Upper lobe of left lung (tissue), 4 donors: ENCODE results near the gene ABHD16B.

ENCODE experiments used
- EP300 ChIP-seq, 4 donors: sonication (generic); formaldehyde crosslinking; IDR thresholded peaks; one replicate each; pipeline ENCODE4 v1.5.1; 2017; ENCODE audit warnings: antibody characterized with exemption in 4 of 4, control low read depth in 2 of 4
- POLR2A ChIP-seq, 4 donors: fragments of 450-650 bp; IDR thresholded peaks; one replicate each; pipeline ENCODE4 v1.5.1; 2016 to 2017; ENCODE audit warnings: antibody characterized with exemption in 4 of 4, mild to moderate bottlenecking in 2 of 4
- TF ChIP-seq, protein P1 (sequence below), 6 experiments: fragments of 450-650 bp in 4 of 6; fragments of 200-600 bp in 2 of 6; sonication (generic) in 2 of 6; IDR thresholded peaks; one replicate each; pipeline ENCODE4 v1.5.1; 2016 to 2019; ENCODE audit warnings: antibody characterized with exemption in 6 of 6

DNA sequence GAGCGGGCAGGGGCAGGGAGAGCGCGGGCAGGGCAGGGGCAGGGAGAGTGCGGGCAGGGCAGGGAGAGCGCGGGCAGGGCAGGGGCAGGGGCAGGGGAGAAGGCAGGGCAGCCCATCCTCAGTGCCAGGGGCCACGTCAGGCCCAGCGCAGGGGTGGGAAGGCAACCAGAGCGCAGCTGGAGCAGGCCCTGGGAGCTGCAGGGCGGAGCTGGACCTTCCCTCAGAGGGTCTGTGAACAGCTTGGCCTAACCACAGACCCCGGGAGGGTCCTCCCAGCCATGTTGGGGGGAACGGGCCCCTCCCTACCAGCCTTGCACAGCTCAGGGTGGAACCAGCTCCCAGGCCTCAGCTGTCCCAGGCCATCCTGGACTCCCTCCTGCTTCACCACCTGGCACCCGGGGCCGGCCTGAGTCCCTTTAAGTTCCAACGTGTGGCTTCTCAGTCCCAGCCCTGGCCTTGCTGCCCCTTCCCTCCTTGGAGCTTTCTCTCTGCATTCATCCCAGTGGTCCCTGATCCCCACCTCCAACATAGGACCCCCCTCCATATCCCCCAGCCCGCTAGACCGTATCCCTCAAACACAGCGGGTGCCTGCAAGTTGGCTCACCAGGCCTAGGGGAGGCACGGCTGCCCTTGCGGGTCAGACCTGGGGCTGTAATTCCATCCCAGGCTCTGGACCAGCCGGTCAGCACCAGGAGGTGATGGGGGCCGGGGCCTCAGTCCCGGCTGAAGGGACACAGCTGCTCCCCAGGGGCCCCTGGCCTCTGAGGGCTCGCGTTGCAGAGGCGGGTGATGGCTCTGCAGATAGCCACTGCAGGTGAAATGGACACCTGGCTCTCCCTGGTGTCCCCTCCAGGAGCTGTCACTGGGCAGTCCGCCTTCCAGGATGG, 24.6 kb upstream of the ABHD16B start:
- TF ChIP-seq POLR2A (IDR thresholded peaks at IDR 0.05) (no peak), EP300 (IDR thresholded peaks at IDR 0.05) (no peak)
- TF ChIP-seq, protein P1, sequence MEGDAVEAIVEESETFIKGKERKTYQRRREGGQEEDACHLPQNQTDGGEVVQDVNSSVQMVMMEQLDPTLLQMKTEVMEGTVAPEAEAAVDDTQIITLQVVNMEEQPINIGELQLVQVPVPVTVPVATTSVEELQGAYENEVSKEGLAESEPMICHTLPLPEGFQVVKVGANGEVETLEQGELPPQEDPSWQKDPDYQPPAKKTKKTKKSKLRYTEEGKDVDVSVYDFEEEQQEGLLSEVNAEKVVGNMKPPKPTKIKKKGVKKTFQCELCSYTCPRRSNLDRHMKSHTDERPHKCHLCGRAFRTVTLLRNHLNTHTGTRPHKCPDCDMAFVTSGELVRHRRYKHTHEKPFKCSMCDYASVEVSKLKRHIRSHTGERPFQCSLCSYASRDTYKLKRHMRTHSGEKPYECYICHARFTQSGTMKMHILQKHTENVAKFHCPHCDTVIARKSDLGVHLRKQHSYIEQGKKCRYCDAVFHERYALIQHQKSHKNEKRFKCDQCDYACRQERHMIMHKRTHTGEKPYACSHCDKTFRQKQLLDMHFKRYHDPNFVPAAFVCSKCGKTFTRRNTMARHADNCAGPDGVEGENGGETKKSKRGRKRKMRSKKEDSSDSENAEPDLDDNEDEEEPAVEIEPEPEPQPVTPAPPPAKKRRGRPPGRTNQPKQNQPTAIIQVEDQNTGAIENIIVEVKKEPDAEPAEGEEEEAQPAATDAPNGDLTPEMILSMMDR (IDR thresholded peaks at IDR 0.05): no peak
